Astrocyte of the spinal cord (primary cell): Measurements from ENCODE around the gene NXPH4.

Experiments used
- DNase-seq: peaks from one replicate; pipeline ENCODE4 v3.0.0; 2011; ENCODE audit warnings: low read depth, low spot score
- H3K4me3 ChIP-seq: 2 replicates; pipeline ENCODE4 v1.5.1; 2011; ENCODE audit warnings: low read depth, mild to moderate bottlenecking, low read length, moderate library complexity
- CTCF ChIP-seq: IDR thresholded peaks from 2 replicates; pipeline ENCODE4 v1.5.1; 2012; ENCODE audit warnings: low read depth, mild to moderate bottlenecking, low read length, inconsistent platforms
- in situ Hi-C: cut with HindIII; loops from 2 replicates; pipeline ENCODE4 v1.10.0; 2017; ENCODE audit warnings: low sequenced_read_pairs

NXPH4 gene

GRCh38 chr12:57188090-57188425 is 28.5 kb upstream of the NXPH4 start:
- DNase-seq: no peak
- no peak overlapping the region for H3K4me3 ChIP-seq
- in situ Hi-C loops: no loop called here
- no peak for TF ChIP-seq CTCF

- peak; percentile 19 for DNase-seq
- H3K4me3 ChIP-seq: no peak overlapping the region
- no peak for TF ChIP-seq CTCF
- in situ Hi-C loops: no loop called here
Measured at GRCh38 chr12:57190037-57190436, 26.6 kb upstream of the NXPH4 start.

- no peak for DNase-seq
- in situ Hi-C loops: no loop called here
- no peak overlapping the region for H3K4me3 ChIP-seq
- no peak for TF ChIP-seq CTCF
Measured at GRCh38 chr12:57190821-57191220, 25.8 kb upstream of the NXPH4 start.

GRCh38 chr12:57191410-57191809 is 25.2 kb upstream of the NXPH4 start:
- no peak overlapping the region for H3K4me3 ChIP-seq
- in situ Hi-C loops: no loop called here
- TF ChIP-seq CTCF: no peak
- no peak for DNase-seq

- no peak overlapping the region for H3K4me3 ChIP-seq
- in situ Hi-C loops: no loop called here
- TF ChIP-seq CTCF: no peak
- DNase-seq: no peak
Measured at GRCh38 chr12:57192920-57193319, 23.7 kb upstream of the NXPH4 start.

- in situ Hi-C loops: no loop called here
- H3K4me3 ChIP-seq: no peak overlapping the region
- DNase-seq: no peak
- TF ChIP-seq CTCF: no peak
Measured at GRCh38 chr12:57193706-57194245, 22.8 kb upstream of the NXPH4 start.

GRCh38 chr12:57194253-57194652 is 22.3 kb upstream of the NXPH4 start:
- no peak for TF ChIP-seq CTCF
- H3K4me3 ChIP-seq: no peak overlapping the region
- in situ Hi-C loops: no loop called here
- DNase-seq: no peak
